Measurements from ENCODE around the gene TXNDC8.

TXNDC8 gene

GRCh38 chr9:110356639-110357395 is 19.2 kb upstream of the TXNDC8 start:
- Histone ChIP-seq H3K4me3 (ENCODE audit: insufficient read length, low read depth) (no peak overlapping the region), H3K27me3 (ENCODE audit: insufficient read depth, insufficient read length) (no peaks in the 10 kb centered on the region), H3K9ac (ENCODE audit: insufficient read length, low read depth) (no peak overlapping the region), H3K9me3 (ENCODE audit: insufficient read depth, low read length) (no peaks in the 10 kb centered on the region), H3K36me3 (ENCODE audit: insufficient read depth, insufficient read length, low read length) (no peaks in the 10 kb centered on the region), H3K4me1 (ENCODE audit: insufficient read depth, insufficient read length) (no peaks in the 10 kb centered on the region)
- no peak for TF ChIP-seq ZNF274 (IDR thresholded peaks at IDR 0.05; ENCODE audit: low read depth, low read length)
- TF ChIP-seq SUZ12 (IDR thresholded peaks at IDR 0.05; ENCODE audit: extremely low read depth, insufficient read depth, insufficient read length) = no peak
- TF ChIP-seq YY1 (IDR thresholded peaks at IDR 0.05; ENCODE audit: insufficient read depth, insufficient read length) = no peak
- DNase-seq (ENCODE audit: low read depth, low spot score) = no peak

DNA sequence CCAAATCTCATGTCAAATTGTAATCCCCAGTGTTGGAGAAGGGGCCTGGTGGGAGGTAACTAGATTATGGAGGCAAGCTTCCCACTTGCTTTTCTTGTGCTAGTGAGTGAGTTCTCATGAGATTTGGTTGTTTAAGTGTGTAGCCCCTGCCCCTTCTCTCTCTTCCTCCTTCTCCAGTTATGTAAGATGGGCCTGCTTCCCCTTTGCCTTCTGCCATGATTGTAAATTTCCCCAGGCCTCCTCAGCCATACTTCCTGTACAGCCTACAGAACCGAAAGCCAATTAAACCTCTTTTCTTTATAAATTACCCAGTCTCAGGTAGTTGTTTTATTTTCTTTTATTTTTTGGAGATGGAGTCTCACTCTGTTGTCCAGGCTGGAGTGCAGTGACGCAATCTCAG is 18.2 kb upstream of the TXNDC8 start:
- DNase-seq (ENCODE audit: low read depth, low spot score) = no peak
- no peak overlapping the region for H3K9ac ChIP-seq (ENCODE audit: insufficient read length, low read depth)
- TF ChIP-seq ZNF274 (IDR thresholded peaks at IDR 0.05; ENCODE audit: low read depth, low read length) (no peak), YY1 (IDR thresholded peaks at IDR 0.05; ENCODE audit: insufficient read depth, insufficient read length) (no peak), SUZ12 (IDR thresholded peaks at IDR 0.05; ENCODE audit: extremely low read depth, insufficient read depth, insufficient read length) (no peak)
- no peaks in the 10 kb centered on the region for H3K4me1 ChIP-seq (ENCODE audit: insufficient read depth, insufficient read length)
- H3K36me3 ChIP-seq (ENCODE audit: insufficient read depth, insufficient read length, low read length) = no peaks in the 10 kb centered on the region
- no peak overlapping the region for H3K4me3 ChIP-seq (ENCODE audit: insufficient read length, low read depth)
- no peaks in the 10 kb centered on the region for H3K27me3 ChIP-seq (ENCODE audit: insufficient read depth, insufficient read length)
- H3K9me3 ChIP-seq (ENCODE audit: insufficient read depth, low read length) = no peaks in the 10 kb centered on the region

DNA sequence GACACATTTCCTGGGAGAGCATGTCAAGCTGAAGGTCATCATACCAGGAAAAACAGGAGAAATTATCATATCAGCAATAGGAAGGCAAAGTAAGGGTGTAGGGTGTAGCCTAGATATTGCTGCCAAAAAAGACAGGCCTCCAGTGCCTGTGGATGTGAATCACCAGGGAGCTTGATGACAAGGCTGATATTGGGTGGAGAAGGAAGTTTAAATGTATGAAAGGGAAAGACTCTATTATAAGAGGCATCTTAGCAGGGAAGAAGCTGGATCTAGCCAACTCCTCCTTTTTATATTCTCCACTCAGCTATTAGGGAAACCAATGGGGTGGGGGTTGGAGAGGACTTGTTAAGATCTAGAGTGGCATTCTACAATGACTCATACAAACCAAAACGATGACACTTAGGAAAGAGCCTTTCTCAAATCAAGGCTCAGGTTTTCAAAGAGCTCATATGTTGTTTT is 13.4 kb upstream of the TXNDC8 start:
- no peak for DNase-seq (ENCODE audit: low read depth, low spot score)
- TF ChIP-seq SUZ12 (IDR thresholded peaks at IDR 0.05; ENCODE audit: extremely low read depth, insufficient read depth, insufficient read length) (no peak), ZNF274 (IDR thresholded peaks at IDR 0.05; ENCODE audit: low read depth, low read length) (no peak), YY1 (IDR thresholded peaks at IDR 0.05; ENCODE audit: insufficient read depth, insufficient read length) (no peak)
- Histone ChIP-seq H3K4me1 (ENCODE audit: insufficient read depth, insufficient read length) (no peaks in the 10 kb centered on the region), H3K27me3 (ENCODE audit: insufficient read depth, insufficient read length) (no peaks in the 10 kb centered on the region), H3K36me3 (ENCODE audit: insufficient read depth, insufficient read length, low read length) (no peaks in the 10 kb centered on the region), H3K9ac (ENCODE audit: insufficient read length, low read depth) (no peak overlapping the region), H3K4me3 (ENCODE audit: insufficient read length, low read depth) (no peak overlapping the region), H3K9me3 (ENCODE audit: insufficient read depth, low read length) (no peaks in the 10 kb centered on the region)

GRCh38 chr9:110346325-110346724 is 8.7 kb upstream of the TXNDC8 start:
- Histone ChIP-seq H3K9me3 (ENCODE audit: insufficient read depth, low read length) (no peaks in the 10 kb centered on the region), H3K4me3 (ENCODE audit: insufficient read length, low read depth) (no peak overlapping the region), H3K27me3 (ENCODE audit: insufficient read depth, insufficient read length) (no peaks in the 10 kb centered on the region), H3K4me1 (ENCODE audit: insufficient read depth, insufficient read length) (no peaks in the 10 kb centered on the region), H3K9ac (ENCODE audit: insufficient read length, low read depth) (no peak overlapping the region), H3K36me3 (ENCODE audit: insufficient read depth, insufficient read length, low read length) (no peaks in the 10 kb centered on the region)
- DNase-seq (ENCODE audit: low read depth, low spot score) = no peak
- TF ChIP-seq YY1 (IDR thresholded peaks at IDR 0.05; ENCODE audit: insufficient read depth, insufficient read length) = no peak
- no peak for TF ChIP-seq SUZ12 (IDR thresholded peaks at IDR 0.05; ENCODE audit: extremely low read depth, insufficient read depth, insufficient read length)
- no peak for TF ChIP-seq ZNF274 (IDR thresholded peaks at IDR 0.05; ENCODE audit: low read depth, low read length)

DNA sequence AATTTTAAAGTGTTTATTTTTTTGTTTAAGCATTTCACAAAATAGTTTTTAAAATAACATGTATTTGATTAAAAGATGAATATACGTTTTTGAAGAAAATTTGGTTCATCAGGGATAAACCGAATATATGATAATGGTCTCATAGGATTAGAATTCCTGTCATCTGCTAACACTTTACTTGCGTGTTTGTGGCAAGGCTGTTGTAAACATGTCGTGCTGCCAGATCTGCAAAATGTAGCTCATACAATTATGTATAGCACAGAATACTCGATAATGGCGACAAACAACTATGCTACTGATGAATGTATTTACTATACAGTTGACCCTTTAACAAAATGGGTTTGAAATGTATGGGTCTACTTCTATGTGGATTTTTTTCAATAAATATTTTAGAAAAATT is 7.2 kb upstream of the TXNDC8 start:
- Histone ChIP-seq H3K27me3 (ENCODE audit: insufficient read depth, insufficient read length) (no peaks in the 10 kb centered on the region), H3K9me3 (ENCODE audit: insufficient read depth, low read length) (no peaks in the 10 kb centered on the region), H3K36me3 (ENCODE audit: insufficient read depth, insufficient read length, low read length) (no peaks in the 10 kb centered on the region), H3K4me1 (ENCODE audit: insufficient read depth, insufficient read length) (no peaks in the 10 kb centered on the region), H3K4me3 (ENCODE audit: insufficient read length, low read depth) (no peak overlapping the region), H3K9ac (ENCODE audit: insufficient read length, low read depth) (no peak overlapping the region)
- DNase-seq (ENCODE audit: low read depth, low spot score) = no peak
- TF ChIP-seq ZNF274 (IDR thresholded peaks at IDR 0.05; ENCODE audit: low read depth, low read length) = no peak
- no peak for TF ChIP-seq YY1 (IDR thresholded peaks at IDR 0.05; ENCODE audit: insufficient read depth, insufficient read length)
- no peak for TF ChIP-seq SUZ12 (IDR thresholded peaks at IDR 0.05; ENCODE audit: extremely low read depth, insufficient read depth, insufficient read length)

GRCh38 chr9:110343551-110343950 is 5.9 kb upstream of the TXNDC8 start:
- TF ChIP-seq ZNF274 (IDR thresholded peaks at IDR 0.05; ENCODE audit: low read depth, low read length) (no peak), YY1 (IDR thresholded peaks at IDR 0.05; ENCODE audit: insufficient read depth, insufficient read length) (no peak), SUZ12 (IDR thresholded peaks at IDR 0.05; ENCODE audit: extremely low read depth, insufficient read depth, insufficient read length) (no peak)
- Histone ChIP-seq H3K36me3 (ENCODE audit: insufficient read depth, insufficient read length, low read length) (no peaks in the 10 kb centered on the region), H3K4me1 (ENCODE audit: insufficient read depth, insufficient read length) (no peaks in the 10 kb centered on the region), H3K4me3 (ENCODE audit: insufficient read length, low read depth) (no peak overlapping the region), H3K9me3 (ENCODE audit: insufficient read depth, low read length) (no peaks in the 10 kb centered on the region), H3K27me3 (ENCODE audit: insufficient read depth, insufficient read length) (no peaks in the 10 kb centered on the region), H3K9ac (ENCODE audit: insufficient read length, low read depth) (no peak overlapping the region)
- DNase-seq (ENCODE audit: low read depth, low spot score) = no peak

GRCh38 chr9:110340306-110340705 is 2.6 kb upstream of the TXNDC8 start:
- DNase-seq (ENCODE audit: low read depth, low spot score) = no peak
- TF ChIP-seq ZNF274 (IDR thresholded peaks at IDR 0.05; ENCODE audit: low read depth, low read length) (no peak), SUZ12 (IDR thresholded peaks at IDR 0.05; ENCODE audit: extremely low read depth, insufficient read depth, insufficient read length) (no peak)
- H3K4me3 ChIP-seq (ENCODE audit: insufficient read length, low read depth) = no peak overlapping the region

More at GRCh38 chr9:110340306-110340705, 2.6 kb upstream of the TXNDC8 start:
- no peaks in the 10 kb centered on the region for H3K9me3 ChIP-seq (ENCODE audit: insufficient read depth, low read length)
- no peak overlapping the region for H3K9ac ChIP-seq (ENCODE audit: insufficient read length, low read depth)
- no peaks in the 10 kb centered on the region for H3K27me3 ChIP-seq (ENCODE audit: insufficient read depth, insufficient read length)
- H3K4me1 ChIP-seq (ENCODE audit: insufficient read depth, insufficient read length) = no peaks in the 10 kb centered on the region
- no peaks in the 10 kb centered on the region for H3K36me3 ChIP-seq (ENCODE audit: insufficient read depth, insufficient read length, low read length)
